ENCODE data around the gene FRMD5. TPM values are rescaled to one million over a fixed set of nuclear protein-coding genes. Genes with fewer than 3 reads are reported as not detected.
A peak's percentile ranks its signal among the peaks of the same experiment; 100 is the strongest.
"Not testable (repeated sequence)": the region's sequence is repeated elsewhere in the genome, so short reads cannot be mapped to it uniquely, and the experiment has no call there.

The FRMD5 gene
- total RNA-seq, 3 donors from 2014 or later: 1.8 to 2.3 (median 1.9) TPM

- Histone ChIP-seq H3K4me1 (ENCODE audit: low read depth) (no peaks in the 10 kb centered on the region), H3K4me3 (no peak overlapping the region), H3K9me3 (no peaks in the 10 kb centered on the region), H3K36me3 (ENCODE audit: low read depth) (no peaks in the 10 kb centered on the region)
- no peak for TF ChIP-seq CTCF (IDR thresholded peaks at IDR 0.05)
- peak; percentile 74 for ATAC-seq
- intact Hi-C loops (cut with DNase I, micrococcal nuclease): no loop called here
- DNase-seq: peak in 1 of 3 donors; percentile 47
Observed at GRCh38 chr15:43867096-43867495, 328.0 kb downstream of the FRMD5 start.

- DNase-seq; ATAC-seq; H3K9me3 ChIP-seq; H3K4me1 ChIP-seq (ENCODE audit: low read depth); H3K4me3 ChIP-seq; H3K36me3 ChIP-seq (ENCODE audit: low read depth); intact Hi-C loops (cut with DNase I, micrococcal nuclease): not testable (repeated sequence)
Observed at GRCh38 chr15:43866636-43867035, 328.4 kb downstream of the FRMD5 start.

- H3K36me3 ChIP-seq (ENCODE audit: low read depth): no peaks in the 10 kb centered on the region
- H3K9me3 ChIP-seq: no peaks in the 10 kb centered on the region
- ATAC-seq (no peak), DNase-seq (no peak)
- TF ChIP-seq CTCF (IDR thresholded peaks at IDR 0.05): no peak
- H3K4me3 ChIP-seq: no peak overlapping the region
- intact Hi-C loops (cut with DNase I, micrococcal nuclease): no loop called here
- H3K4me1 ChIP-seq (ENCODE audit: low read depth): no peaks in the 10 kb centered on the region
Observed at GRCh38 chr15:43859546-43859945, 335.5 kb downstream of the FRMD5 start.

- ATAC-seq: no peak
- DNase-seq: no peak
- Histone ChIP-seq H3K4me1 (ENCODE audit: low read depth) (no peaks in the 10 kb centered on the region), H3K4me3 (no peak overlapping the region), H3K9me3 (no peaks in the 10 kb centered on the region), H3K36me3 (ENCODE audit: low read depth) (no peaks in the 10 kb centered on the region)
- TF ChIP-seq CTCF (IDR thresholded peaks at IDR 0.05): no peak
- intact Hi-C loops (cut with DNase I, micrococcal nuclease): no loop called here
Observed at GRCh38 chr15:43854801-43855200, 340.3 kb downstream of the FRMD5 start.

- Histone ChIP-seq H3K4me3 (no peak overlapping the region), H3K9me3 (no peaks in the 10 kb centered on the region), H3K4me1 (ENCODE audit: low read depth) (no peaks in the 10 kb centered on the region), H3K36me3 (ENCODE audit: low read depth) (no peaks in the 10 kb centered on the region)
- ATAC-seq (no peak), DNase-seq (no peak)
- intact Hi-C loops (cut with DNase I, micrococcal nuclease): no loop called here
- TF ChIP-seq CTCF (IDR thresholded peaks at IDR 0.05): no peak
Observed at GRCh38 chr15:43852607-43853006, 342.5 kb downstream of the FRMD5 start.

- Histone ChIP-seq H3K4me1 (ENCODE audit: low read depth) (no peaks in the 10 kb centered on the region), H3K4me3 (no peak overlapping the region), H3K9me3 (no peaks in the 10 kb centered on the region), H3K36me3 (ENCODE audit: low read depth) (no peaks in the 10 kb centered on the region)
- DNase-seq: no peak
- no peak for TF ChIP-seq CTCF (IDR thresholded peaks at IDR 0.05)
- intact Hi-C loops (cut with DNase I, micrococcal nuclease): no loop called here
- ATAC-seq: no peak
Observed at GRCh38 chr15:43851251-43851650, 343.8 kb downstream of the FRMD5 start.
